Cerebellar nuclear complex (tissue), 1 donor: Measurements from ENCODE around the gene LRRC18.

Experiments used
- DNase-seq, 2 experiments: peaks; one replicate each; lab custom pipeline; 2025; lab: John Stamatoyannopoulos, UW

The LRRC18 gene

DNA sequence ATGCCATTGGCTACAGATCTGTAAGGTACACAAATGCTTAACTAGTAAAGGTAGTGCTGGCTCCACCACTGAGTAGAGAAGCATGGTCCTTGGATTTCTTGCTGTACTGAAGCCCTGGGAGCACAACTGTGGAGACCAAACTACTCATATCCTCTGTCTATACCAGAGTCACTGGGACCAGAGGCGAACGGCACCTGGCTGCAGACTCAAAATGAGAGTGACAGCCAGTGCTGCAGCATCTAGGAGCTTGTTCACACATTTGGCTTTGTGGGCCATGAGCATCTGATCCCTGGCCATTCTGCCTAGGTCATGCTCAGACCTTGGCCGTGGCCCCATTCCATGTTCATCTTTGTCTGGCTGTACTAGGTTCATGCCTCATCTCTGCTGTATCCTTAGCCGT is 31.9 kb downstream of the LRRC18 start:
- DNase-seq, result no peak

DNA sequence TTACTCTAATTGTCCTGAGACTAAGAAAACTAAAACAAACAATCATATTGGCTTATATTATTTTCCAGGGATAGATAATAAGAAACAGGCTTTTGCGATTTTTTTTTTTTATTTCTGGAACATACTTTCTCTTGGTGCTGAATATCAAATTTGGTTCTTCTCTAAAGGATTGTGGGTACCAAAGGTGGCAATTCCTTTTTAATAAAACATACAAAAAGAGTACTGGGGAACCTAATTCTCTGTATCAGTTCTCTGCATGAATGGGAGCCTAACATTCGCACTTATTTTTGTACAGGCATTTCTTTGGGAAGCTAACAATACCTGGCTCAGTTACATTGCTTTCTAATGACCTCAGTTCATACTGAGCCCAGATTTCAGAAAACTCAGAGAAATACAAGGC is 32.8 kb downstream of the LRRC18 start:
- no peak for DNase-seq

DNA sequence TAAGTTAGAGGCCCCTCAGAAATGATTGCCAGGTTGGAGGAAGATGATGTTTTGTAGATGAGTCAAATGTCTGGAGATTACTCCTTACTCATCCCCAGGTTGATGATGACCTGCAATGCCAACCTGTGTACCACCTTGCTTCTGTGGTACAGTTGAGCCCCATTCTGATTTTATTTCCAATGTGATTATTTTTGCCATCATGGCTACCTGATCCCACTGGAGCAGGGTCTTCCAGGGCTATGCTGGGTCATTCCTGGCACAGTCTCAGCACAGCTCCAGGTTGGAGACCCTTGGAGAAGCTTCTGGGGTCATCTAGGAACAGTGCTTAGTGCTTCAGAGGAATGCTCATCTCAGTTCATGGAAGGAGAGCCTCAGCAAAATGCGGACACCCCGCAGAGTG is 34.3 kb downstream of the LRRC18 start:
- no peak for DNase-seq

DNA sequence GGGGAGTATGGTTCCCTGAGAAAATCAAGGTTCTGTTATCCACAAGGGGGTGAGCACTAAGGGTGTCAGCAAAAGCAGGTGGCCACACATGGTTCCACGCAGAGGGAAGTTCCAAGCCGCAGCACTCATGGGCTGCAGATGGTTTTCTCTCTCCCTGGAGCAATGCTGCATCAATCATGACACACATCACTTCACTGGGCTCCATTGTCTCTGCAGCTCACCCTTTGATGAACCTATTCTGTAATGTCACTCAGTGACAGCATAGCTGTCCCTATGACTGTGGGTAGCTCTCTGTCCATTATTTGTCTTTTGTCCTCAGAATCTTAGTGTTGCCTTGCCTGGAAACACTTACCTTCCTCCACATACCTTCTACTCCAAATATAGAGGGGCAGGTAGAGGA is 34.8 kb downstream of the LRRC18 start:
- no peak for DNase-seq

DNA sequence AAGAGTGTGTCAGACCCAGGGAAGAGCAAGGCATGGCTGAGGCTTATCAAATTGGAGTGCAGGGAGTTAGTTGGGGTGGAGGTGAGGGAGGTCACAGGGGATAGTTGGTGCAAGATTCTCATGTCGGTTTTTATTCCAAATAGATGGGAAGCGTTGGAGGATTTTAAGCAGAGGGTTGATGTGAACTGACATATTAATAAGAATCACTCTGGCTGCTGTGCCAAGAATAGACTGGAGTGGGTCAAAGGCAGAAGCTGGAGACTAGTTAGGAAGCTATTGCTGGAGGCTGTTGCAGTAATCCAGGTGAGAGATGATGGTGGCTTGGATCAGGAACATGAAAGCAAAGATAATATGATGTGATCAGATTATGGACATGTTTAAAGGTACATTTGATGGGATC is 36.5 kb downstream of the LRRC18 start:
- no peak for DNase-seq

DNA sequence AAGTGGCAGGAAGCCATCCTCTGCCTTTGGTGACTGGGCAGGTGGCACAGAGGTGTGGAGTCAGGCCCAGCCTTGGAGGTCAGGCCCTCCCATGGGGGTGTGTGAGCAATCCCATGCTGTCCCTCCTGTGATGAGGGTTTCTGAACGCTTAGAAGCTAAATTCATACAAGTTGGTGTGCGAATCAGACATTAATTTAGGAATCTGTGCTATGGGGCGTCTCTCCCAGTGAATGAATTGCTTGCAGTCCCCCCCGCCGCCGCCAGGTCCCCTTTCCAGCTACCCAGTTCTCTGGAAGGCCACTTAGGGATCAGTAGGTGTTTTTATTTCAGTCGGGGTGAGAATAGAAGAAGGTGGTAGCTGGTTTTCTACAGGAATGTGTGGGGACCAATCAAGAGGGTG is 37.5 kb downstream of the LRRC18 start:
- no peak for DNase-seq

DNA sequence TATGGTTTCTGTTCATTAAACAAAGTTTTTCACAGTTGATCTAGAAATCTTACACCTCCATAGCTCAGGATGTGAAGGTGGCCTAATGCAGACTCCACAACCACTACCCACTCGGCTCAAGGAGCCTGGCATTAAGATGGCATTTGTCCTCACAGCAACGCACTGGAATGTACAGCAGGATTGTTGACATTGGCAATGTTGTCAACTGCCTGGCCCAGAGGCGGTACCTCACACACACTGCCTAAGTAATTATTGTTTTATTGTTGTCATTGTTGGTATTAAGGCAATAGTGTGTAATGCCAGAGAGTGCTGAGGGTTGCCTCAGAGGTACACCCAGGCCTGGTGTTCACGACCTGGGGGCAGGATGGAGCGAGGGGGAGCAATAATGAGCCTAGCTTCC is 38.3 kb downstream of the LRRC18 start:
- no peak for DNase-seq

DNA sequence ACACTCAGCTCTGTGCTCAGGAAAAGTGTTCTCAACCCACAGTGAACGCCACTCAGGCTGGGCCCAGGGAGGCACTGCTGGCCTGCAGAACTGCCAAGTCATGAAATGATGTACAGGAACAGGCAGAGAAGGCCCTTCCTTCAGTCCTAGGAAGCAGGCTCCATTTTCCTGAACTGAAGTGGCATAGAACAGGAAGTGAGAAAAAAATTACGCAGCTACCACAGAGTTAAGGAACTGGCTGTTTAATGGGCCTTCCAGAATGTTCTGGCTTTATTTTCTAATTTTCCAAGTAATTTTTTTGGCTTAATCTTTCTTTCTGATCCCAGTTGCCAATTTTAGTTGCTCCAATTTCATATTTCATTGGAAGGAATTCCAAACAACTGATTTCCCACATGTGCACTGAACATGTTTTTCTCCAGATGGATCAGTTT is 39.3 kb downstream of the LRRC18 start:
- DNase-seq, result no peak

DNA sequence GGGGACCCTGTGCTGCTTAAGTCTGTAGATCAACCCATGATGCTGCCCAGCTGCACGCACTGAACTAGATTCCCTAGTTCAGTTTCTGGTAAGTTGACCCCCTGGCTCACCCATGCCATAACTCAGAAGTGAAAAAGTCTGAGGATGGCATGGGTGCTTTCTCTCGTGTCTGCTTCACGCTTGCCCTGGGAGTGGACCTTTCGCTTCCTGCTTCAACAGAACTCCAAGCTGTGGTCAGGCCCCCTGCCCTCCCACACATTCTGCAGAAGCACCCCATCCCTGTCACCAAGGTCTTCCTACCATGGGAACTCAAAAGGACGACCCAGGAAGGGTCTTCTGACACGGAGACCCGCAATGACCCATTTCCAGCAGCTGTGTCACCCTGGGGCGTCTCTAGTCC is 39.9 kb downstream of the LRRC18 start:
- no peak for DNase-seq

DNA sequence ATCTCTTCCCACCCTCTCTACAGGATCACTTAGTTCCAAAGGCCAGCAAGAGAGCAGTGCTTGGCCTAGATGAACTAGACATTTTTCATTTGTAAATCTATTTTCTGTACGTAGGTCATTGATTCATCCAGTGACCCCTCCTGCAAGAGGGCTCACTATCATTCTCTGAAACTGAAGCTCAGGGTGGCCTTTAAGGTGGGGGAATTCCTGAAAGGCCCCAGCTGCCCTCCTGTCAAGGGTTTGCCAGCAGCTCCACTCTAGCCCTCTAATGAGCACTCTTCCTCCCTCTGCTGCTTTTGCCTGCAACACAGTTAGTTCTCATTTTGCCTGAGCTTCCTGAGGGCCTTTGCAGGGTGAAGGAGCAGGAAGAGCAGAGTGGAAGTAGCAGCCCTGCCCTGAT is 41.2 kb downstream of the LRRC18 start:
- no peak for DNase-seq

DNA sequence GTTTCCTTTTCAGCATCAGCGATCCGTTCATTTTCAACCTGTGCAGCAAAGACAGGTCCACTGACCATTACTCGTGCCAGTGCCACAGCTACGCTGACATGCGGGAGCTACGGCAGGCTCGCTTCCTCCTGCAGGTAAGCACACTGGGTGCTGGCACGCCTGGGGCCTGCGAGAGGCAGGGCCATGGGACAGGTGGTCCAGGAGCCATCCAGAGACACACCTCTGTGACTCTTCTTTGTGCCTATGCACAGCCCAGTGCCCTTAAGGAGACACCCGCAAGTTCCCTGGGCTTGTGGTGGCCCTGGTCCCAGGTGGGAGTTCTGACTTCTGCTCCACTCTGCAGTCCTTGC is 42.2 kb downstream of the LRRC18 start:
- DNase-seq, result no peak

DNA sequence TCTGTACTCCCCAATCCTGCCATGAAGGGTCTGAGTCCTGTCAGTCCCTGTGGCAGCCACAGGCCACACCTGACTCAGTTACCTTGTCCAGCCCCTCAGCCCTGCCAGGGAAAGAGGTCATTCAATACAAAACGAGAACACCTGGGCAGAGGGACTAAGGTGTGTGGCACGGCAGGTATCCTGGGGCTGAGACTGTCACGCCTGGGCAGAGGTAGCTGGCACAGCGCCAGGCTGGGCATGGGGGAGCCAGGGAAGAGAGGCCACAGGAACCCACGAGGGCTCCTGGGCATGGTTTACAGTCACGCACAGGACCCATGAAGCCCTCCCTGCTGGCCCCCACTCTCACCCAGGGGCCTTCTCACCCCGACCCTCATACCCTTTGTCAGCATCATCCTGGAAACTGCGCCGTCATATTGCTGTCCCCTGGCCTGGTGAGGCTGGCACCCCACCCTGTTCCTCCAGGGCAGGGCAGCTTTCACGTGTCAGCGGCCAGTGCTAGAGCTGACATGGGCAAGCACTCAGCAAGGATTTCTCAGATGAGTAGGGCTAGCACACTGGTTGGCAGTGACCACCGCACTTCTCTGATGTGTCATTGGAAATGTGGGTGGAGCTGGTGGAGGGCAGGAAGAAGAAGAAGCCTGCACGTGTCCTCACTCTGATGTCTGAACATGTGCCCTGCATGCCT is 42.7 kb downstream of the LRRC18 start:
- no peak for DNase-seq

DNA sequence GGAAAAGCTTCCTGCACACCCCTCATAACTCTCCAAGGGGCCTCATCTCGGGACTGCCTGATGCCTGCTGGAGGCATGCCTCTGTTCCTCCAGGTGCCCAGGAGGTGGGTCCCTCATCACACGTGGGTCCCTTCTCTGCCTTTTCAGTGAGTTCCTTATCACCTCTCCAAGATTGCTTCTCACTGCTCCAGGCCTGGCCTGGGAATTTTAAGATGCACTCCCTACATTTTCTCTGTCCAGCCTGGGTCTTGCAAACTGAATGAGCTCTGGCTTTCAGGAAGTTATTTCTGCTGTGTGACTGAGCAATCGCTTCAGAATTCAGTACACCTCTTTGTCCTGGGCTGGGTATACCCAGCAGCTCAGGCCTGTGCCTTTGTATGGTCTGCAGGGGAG is 43.8 kb downstream of the LRRC18 start:
- no peak for DNase-seq

DNA sequence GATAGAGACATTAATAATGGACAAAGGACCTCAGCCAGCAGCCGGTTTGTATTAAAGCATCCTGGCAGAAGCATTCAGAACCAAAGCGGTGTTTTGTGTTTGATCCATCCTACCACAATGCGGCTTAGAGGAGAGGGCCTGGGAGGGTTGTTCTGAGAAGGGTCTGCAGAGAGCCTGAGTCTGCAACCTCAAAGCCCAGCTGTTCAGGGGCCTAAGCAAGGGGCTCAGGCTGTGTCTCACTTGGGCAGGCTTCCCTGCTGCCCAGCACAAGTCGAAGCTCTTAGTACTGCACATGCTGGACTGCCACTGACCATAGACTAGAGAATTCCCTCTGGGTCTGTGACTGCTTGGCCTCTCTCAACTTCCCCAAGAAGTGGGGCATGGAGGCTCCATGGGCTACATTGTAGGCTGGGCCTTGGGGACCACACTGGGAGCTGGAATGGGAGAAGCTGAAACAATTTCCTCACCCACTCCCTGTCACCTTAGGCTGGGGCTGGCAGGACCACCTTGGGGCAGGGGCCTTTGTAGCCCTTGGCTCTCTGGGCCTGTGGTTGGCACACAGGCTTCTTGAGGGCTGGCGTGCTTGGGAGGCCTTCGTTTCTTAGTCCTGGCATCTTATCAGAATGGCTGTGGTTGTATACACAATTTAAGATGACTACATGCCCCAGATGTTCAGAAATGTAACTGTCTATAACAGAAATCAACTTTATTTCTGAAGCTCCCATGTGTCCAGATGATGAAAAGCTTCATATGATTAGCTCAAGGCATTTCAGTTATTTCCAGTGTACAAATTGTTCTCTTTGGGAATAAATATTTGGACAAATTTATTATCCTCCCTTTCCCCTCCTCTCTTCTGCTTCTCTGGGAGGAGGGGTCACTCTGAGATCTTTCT is 44.5 kb downstream of the LRRC18 start:
- no peak for DNase-seq

DNA sequence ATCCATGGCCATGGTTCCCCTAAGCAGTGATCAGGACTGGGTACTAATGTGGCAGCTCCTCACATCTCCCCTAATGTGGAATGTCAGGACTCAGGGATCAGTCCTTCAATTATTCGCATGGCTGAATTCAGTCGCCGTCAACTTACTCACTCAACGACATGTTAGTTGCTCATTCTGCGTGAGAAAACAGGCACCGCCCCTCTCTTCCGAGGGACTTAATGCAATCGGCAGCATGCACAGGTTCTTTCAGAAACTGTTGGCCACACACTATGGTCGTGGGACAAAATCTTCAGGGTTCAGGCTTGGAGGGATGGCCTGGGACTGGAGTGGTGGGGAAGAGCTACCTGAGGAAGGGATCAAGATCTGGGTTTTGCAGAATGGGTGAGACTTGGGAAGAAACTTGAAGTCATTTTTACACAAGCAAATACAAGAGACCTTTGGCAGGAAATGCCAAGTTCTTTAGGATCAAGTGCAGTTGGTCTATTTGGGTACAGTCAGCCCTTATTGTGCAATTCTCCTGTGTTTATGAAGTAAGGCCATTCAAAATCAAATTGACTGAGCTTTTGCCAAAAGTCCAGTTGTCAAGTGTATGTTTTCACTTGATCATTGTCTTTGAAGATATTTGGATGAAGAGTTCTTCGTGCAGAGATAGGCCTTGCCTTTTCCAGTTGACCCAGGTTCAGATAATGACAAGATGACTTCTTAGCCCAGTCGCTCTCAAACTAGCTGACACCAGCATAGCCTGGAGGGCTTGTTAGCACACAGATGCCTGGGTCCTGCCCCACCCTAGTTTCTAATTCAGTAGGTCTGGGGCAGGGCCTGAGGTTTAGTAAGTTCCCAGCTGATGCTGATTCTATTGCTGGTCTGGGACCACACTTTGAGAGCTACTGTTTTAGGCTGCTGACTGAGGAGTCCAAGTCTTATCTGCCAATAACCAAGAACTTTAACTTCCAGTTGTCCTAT is 48.5 kb downstream of the LRRC18 start:
- no peak for DNase-seq

DNA sequence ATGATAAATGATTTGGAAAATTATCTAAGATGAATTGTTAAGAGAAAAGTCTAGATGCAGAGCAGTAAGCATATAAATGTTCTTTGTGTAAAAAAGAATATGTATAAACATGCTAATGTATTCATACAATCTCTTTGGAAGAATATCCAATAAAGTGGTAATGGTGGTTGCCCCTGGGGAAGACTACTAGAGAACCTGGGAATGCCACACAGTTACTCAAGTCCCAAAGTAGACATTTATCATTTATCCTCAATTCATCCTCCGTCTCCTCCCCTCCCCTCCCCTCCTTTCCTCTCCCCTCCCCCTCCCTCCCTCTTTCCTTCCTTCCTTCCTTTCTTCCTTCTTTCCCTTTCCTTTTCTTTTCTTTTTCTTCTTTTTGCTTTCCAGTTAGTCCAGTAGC is 51.7 kb downstream of the LRRC18 start:
- no peak for DNase-seq

DNA sequence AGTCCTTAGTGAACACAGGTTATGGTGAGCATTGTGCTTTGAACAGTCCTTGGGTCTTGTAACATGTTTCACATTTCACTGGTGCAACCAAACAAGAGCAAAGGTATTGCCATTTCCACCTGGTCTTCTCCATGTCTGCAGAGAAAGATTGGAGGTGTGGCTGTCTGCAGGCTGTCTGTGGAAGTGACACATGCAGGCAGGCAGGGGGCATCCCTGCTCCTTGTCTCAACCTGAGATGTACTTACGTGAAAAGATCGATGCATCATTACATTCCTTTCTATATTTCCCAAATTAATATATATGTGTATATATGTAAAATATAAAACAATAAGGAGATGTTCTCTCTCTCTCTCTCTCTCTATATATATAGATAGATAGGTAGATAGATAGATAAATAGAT is 54.3 kb downstream of the LRRC18 start:
- DNase-seq, result no peak

DNA sequence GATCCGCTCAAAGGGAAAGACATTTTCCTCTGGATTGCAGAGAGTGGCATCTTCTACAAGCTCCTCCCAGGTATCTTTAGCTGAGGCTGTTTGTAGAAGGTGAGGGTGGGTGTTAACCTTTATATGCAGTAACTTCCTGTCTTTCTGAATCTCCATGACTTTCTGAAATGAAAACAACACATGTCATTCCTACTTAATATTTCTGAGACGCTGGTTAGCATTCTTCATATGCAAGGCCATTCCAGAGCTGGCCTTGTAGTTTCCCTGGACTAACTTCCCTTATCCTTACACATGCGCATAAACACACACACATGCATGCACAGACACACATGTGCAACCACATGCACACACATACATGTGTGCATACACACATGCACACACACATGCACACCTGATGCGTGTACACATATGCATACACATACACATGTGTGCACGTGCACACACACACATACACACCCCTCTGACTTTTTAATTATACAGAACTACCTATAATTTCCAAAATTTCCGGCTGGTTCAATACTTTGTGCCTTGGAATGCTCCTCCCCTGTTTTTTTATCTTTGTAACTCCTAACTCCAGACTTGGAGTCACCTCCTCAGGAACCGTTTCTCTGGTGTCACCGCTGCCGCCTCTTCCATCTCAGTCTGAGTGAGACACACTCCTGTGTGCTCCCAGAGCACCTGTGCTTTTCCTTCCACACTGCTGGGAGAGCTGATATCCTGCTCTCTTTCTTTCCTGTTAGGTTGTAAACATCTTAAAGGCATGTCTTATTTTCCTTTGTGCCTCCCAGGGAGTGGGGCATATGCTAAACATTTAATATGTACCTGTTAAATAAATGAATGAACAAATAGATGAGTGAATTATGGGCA is 55.2 kb downstream of the LRRC18 start:
- DNase-seq, result no peak

DNA sequence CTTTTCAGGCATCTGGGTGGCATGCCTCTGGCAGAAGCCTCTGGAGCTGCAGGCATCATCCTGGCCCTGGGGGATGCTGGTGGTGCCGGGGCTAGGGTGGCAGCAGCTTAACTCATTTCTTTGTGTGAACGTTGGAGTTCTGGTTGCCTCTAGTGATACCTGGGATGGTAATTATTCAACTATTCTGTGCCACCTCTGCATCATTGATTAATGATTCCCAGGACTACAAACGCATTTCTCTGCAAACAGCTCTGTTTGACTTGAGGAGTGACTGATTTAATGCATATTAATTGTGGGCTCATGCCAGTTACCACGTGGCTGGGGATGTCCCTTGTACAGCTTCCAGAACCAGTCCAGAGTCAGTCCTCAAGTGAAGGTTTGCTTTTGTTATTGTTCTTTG is 55.9 kb downstream of the LRRC18 start:
- no peak for DNase-seq

DNA sequence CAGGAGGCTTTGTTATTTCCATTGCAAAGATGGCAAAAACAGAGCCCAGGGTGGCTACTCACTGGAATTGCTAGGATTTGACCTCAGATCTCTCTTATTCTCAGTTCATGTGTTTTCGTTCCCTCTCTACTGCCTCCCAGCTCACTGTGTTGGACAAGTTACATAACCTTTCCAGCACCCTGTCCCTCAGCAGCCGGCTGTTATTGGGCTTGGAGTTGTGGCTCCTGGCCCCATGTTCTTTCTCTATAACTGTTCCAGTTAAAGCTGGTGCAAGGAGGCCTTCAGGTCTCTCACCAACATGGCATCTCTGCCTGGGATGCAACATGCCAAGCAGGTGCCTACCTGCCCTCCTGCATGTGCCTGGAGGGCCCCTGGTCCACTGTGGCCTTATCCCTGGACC is 56.8 kb downstream of the LRRC18 start:
- DNase-seq, result no peak

DNA sequence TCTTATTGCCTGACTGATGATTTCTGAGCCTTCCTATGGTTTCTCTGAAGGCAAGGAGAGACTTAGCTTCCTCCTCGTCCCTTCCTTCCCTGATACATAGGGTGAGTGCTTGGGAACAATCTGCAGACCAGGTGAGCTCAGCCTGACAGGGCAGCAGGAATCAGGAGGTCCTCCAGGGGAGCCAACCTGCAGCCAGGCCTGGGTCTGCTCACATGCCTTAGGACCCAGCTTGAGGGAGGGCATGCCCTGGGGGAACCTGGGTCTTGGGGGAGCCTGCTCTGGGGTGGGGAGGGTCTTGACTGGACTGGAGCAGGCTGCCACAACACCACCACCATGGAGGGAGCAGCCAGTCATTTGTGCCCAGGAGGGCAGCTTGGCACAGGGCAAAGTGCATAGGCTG is 57.7 kb downstream of the LRRC18 start:
- no peak for DNase-seq
